Mesenchymal stem cell (in vitro differentiated cells and primary cell): ENCODE measurements around the gene WSB2.
"Not testable (repeated sequence)": the region's sequence is repeated elsewhere in the genome, so short reads cannot be mapped to it uniquely, and the experiment has no call there.

Source experiments
- DNase-seq: peaks from one replicate; pipeline ENCODE4 v3.0.0-alpha.2; 2013
- H2AFZ ChIP-seq: one replicate; pipeline ENCODE4 v1.6.1; 2013; ENCODE audit warnings: low read depth, mild to moderate bottlenecking, control low read depth, inconsistent platforms, low read length, moderate library complexity
- H2AK5ac ChIP-seq: 2 replicates; pipeline ENCODE4 v1.6.1; 2013; ENCODE audit warnings: low read length, moderate library complexity, mild to moderate bottlenecking, inconsistent platforms; ENCODE audit not compliant: severe bottlenecking
- H2BK120ac ChIP-seq: one replicate; pipeline ENCODE4 v1.6.1; 2013; ENCODE audit warnings: low read depth, mild to moderate bottlenecking, inconsistent platforms, low read length, moderate library complexity
- H2BK12ac ChIP-seq, 2 experiments: one replicate each; pipeline ENCODE4 v1.6.1; 2013; ENCODE audit warnings: inconsistent platforms in 2 of 2, low read length in 2 of 2, mild to moderate bottlenecking in 2 of 2, moderate library complexity in 2 of 2, control low read depth in 1 of 2
- H2BK15ac ChIP-seq: one replicate; pipeline ENCODE4 v1.6.1; 2013; ENCODE audit warnings: mild to moderate bottlenecking, low read depth, inconsistent platforms; ENCODE audit not compliant: poor library complexity, severe bottlenecking
- H2BK5ac ChIP-seq: 2 replicates; pipeline ENCODE4 v1.6.1; 2013; ENCODE audit warnings: low read depth, mild to moderate bottlenecking, low read length, control low read depth, inconsistent platforms; ENCODE audit not compliant: poor library complexity, severe bottlenecking
- H3K14ac ChIP-seq, 2 experiments: one replicate each; pipeline ENCODE4 v1.6.1; 2013; ENCODE audit warnings: inconsistent platforms in 2 of 2, low read length in 2 of 2, control low read depth in 1 of 2, mild to moderate bottlenecking in 1 of 2, moderate library complexity in 1 of 2
- H3K18ac ChIP-seq, 2 experiments: one replicate each; pipeline ENCODE4 v1.6.1; 2013; ENCODE audit warnings: inconsistent platforms in 2 of 2, low read length in 2 of 2, control low read depth in 1 of 2, low read depth in 1 of 2, mild to moderate bottlenecking in 1 of 2
- H3K23ac ChIP-seq, 2 experiments: one replicate each; pipeline ENCODE4 v1.6.1; 2013; ENCODE audit warnings: inconsistent platforms in 2 of 2, low read length in 2 of 2, mild to moderate bottlenecking in 2 of 2, moderate library complexity in 2 of 2, control low read depth in 1 of 2
- H3K27ac ChIP-seq: 2 replicates; pipeline ENCODE4 v1.5.1; 2013; ENCODE audit warnings: mild to moderate bottlenecking, moderate library complexity, low read length, control low read depth, inconsistent platforms; ENCODE audit not compliant: poor library complexity, severe bottlenecking
- H3K27me3 ChIP-seq, 2 experiments: 2 replicates each; pipeline versions ENCODE4 v1.6.1 to v1.7.0; 2013; ENCODE audit warnings: low read length in 2 of 2, mild to moderate bottlenecking in 2 of 2, moderate library complexity in 2 of 2, control low read depth in 1 of 2, inconsistent platforms in 1 of 2; ENCODE audit not compliant: control insufficient read depth in 1 of 2, insufficient read depth in 1 of 2
- H3K36me3 ChIP-seq, 2 experiments: 2 replicates each; pipeline versions ENCODE4 v1.6.1 to v1.7.0; 2013; ENCODE audit warnings: low read length in 2 of 2, control low read depth in 1 of 2, inconsistent platforms in 1 of 2, low read depth in 1 of 2, mild to moderate bottlenecking in 1 of 2; ENCODE audit not compliant: insufficient read depth in 2 of 2, control insufficient read depth in 1 of 2
- H3K4ac ChIP-seq, 2 experiments: one replicate each; pipeline ENCODE4 v1.6.1; 2013; ENCODE audit warnings: inconsistent platforms in 2 of 2, low read length in 2 of 2, mild to moderate bottlenecking in 2 of 2, moderate library complexity in 2 of 2, control low read depth in 1 of 2, low read depth in 1 of 2
- H3K4me1 ChIP-seq: 2 replicates; pipeline ENCODE4 v1.6.1; 2013; ENCODE audit warnings: low read depth, low read length, control low read depth; ENCODE audit not compliant: control insufficient read depth, insufficient read depth
- H3K4me2 ChIP-seq: 2 replicates; pipeline ENCODE4 v1.6.1; 2013; ENCODE audit warnings: low read length, mild to moderate bottlenecking, inconsistent platforms; ENCODE audit not compliant: poor library complexity, severe bottlenecking
- H3K4me3 ChIP-seq, 2 experiments: 2 replicates each; pipeline versions ENCODE4 v1.5.1 to v1.7.0; 2013; ENCODE audit warnings: low read length in 2 of 2, mild to moderate bottlenecking in 2 of 2, control low read depth in 1 of 2, low read depth in 1 of 2; ENCODE audit not compliant: insufficient read depth in 1 of 2
- H3K79me1 ChIP-seq: replicated peaks from 2 replicates; pipeline ENCODE4 v1.6.1; 2013; ENCODE audit warnings: mild to moderate bottlenecking, control low read depth, low read length, inconsistent platforms; ENCODE audit not compliant: poor library complexity, severe bottlenecking
- H3K9ac ChIP-seq: 2 replicates; pipeline ENCODE4 v1.7.0; 2013; ENCODE audit warnings: mild to moderate bottlenecking, low read length, moderate library complexity
- H3K9me3 ChIP-seq: 2 replicates; pipeline ENCODE4 v1.7.0; 2013; ENCODE audit warnings: mild to moderate bottlenecking, low read length; ENCODE audit not compliant: control insufficient read depth
- H4K8ac ChIP-seq: one replicate; pipeline ENCODE4 v1.6.1; 2013; ENCODE audit warnings: inconsistent platforms, mild to moderate bottlenecking, low read length, moderate library complexity
- H4K91ac ChIP-seq: one replicate; pipeline ENCODE4 v1.6.1; 2013; ENCODE audit warnings: mild to moderate bottlenecking, low read length, inconsistent platforms
- WGBS: methylation state at CpG from one replicate; pipeline ENCODE4 v1.1.7; 2013; ENCODE audit warnings: mixed read lengths; 5-methylcytosine and 5-hydroxymethylcytosine counted together

Gene WSB2

DNA sequence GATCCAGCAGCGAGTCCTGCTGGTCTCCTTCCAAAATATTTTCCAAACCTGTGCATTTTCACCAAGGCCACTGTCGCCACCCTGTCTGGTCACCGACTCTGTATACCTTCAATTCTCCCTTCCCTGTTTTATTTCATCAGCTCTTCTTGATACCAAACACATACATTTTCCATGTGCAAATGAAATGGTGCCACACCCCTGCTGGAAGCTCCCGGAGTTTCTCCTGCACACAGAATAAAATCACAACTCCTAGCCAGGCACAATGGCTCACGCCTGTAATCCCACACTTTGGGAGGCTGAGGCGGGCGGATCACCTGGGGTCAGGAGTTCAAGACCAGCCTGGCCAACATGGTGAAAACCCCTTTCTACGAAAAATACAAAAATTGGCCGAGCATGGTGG lies 28.8 kb upstream of the WSB2 start:
- Histone ChIP-seq H3K36me3 (peaks cover 0 to 9% of the 10 kb centered on the region in 2 experiments), H2BK12ac (no peak overlapping the region), H3K18ac (no peak overlapping the region), H3K27me3 (no peaks in the 10 kb centered on the region), H4K91ac (no peak overlapping the region), H4K8ac (no peak overlapping the region), H3K14ac (no peak overlapping the region), H3K4ac (no peak overlapping the region), H3K4me1 (peaks cover 5% of the 10 kb centered on the region), H2BK5ac (no peak overlapping the region), H2BK15ac (no peak overlapping the region), H3K23ac (no peak overlapping the region), H3K27ac (no peak overlapping the region), H3K9ac (no peak overlapping the region), H3K79me1 (peaks cover 15% of the 10 kb centered on the region), H3K4me3 (no peak overlapping the region), H3K9me3 (no peaks in the 10 kb centered on the region), H2AK5ac (no peak overlapping the region), H2BK120ac (no peak overlapping the region), H3K4me2 (no peak overlapping the region), H2AFZ (no peak overlapping the region)
- WGBS = 96% methylated on average over 9 of the region's 9 CpGs
- DNase-seq = no peak

DNA sequence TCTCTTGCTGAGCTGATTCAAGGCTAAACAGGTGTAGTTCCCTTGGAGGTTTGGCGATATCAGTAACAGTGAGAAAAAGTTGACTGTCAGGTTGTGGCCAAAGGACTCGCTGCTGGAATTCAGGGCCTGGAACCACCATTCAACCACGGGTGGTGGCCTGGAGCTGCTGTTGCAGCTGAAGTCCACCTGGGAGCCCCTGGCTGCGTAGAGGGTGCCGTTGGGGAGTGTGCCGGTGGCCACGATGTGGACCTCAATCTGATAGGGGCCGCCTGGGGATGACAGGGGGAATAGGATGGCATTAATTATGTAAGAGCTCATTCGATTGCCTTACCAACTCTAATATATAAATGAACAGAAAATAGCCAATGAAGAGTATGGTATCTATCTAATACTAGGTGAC lies 21.2 kb upstream of the WSB2 start:
- no peak overlapping the region for H2BK15ac ChIP-seq
- H3K27ac ChIP-seq = no peak overlapping the region
- no peak overlapping the region for H3K18ac ChIP-seq
- no peak overlapping the region for H4K8ac ChIP-seq
- no peaks in the 10 kb centered on the region for H3K9me3 ChIP-seq
- H2BK5ac ChIP-seq = no peak overlapping the region
- no peak for DNase-seq
- no peak overlapping the region for H2BK12ac ChIP-seq
- H3K23ac ChIP-seq = no peak overlapping the region
- no peaks in the 10 kb centered on the region for H3K4me1 ChIP-seq
- H3K9ac ChIP-seq = no peak overlapping the region
- H4K91ac ChIP-seq = no peak overlapping the region
- H3K14ac ChIP-seq = no peak overlapping the region
- H3K4ac ChIP-seq = no peak overlapping the region
- no peak overlapping the region for H3K4me3 ChIP-seq
- no peak overlapping the region for H3K4me2 ChIP-seq
- no peak overlapping the region for H2AFZ ChIP-seq
- H3K27me3 ChIP-seq = no peaks in the 10 kb centered on the region
- H2AK5ac ChIP-seq = no peak overlapping the region
- H3K79me1 ChIP-seq = peaks cover 9% of the 10 kb centered on the region
- H2BK120ac ChIP-seq = no peak overlapping the region
- peaks cover 15 to 28% of the 10 kb centered on the region in 2 experiments for H3K36me3 ChIP-seq
- WGBS = 85% methylated on average over 7 of the region's 9 CpGs

DNA sequence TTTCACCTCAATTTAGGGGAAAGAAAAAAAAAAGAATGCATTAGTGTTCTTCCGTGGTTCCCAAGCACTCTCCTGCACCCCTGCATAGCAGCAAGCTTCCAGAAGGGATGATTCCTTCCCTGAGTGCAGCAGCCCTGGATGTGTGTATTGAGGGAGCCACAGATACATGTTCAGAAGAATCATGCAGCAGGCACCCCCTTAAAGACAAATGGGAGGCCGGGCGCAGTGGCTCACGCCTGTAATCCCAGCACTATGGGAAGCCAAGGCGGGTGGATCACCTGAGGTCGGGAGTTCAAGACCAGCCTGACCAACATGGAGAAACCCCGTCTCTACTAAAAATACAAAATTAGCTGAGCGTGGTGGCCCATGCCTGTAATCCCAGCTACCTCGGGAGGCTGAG lies 20.5 kb upstream of the WSB2 start:
- not testable (repeated sequence) for H3K27ac ChIP-seq, H2BK5ac ChIP-seq, H2AK5ac ChIP-seq, H3K18ac ChIP-seq, H2BK120ac ChIP-seq, H2AFZ ChIP-seq, H3K14ac ChIP-seq, H3K27me3 ChIP-seq, H3K9ac ChIP-seq, H2BK15ac ChIP-seq, H2BK12ac ChIP-seq, H3K23ac ChIP-seq, H3K4ac ChIP-seq, H4K91ac ChIP-seq, H3K4me1 ChIP-seq, H3K4me2 ChIP-seq, H3K4me3 ChIP-seq, H3K79me1 ChIP-seq, DNase-seq, H4K8ac ChIP-seq, H3K9me3 ChIP-seq
- H3K36me3 ChIP-seq = peaks cover 15 to 28% of the 10 kb centered on the region in 2 experiments
- WGBS = 96% methylated on average over 6 of the region's 9 CpGs

DNA sequence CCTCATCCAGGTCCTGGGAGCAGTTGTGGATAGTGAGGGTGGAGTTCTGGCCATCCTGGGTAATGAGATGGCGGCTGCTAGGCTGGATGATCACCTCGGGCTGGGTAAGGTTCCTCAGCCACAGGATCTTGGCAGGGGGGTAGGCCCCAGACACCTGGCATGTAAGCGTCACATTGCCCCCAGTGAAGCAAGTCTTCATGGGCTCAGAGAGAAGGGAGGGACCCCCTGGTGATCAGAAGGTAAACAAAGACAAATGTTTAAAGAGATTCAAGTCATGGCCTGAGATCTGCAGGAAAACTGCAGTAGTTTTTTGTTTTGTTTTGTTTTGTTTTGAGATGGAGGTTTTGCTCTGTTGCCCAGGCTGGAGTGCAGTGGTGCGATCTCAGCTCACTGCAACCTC lies 12.8 kb upstream of the WSB2 start:
- Histone ChIP-seq H3K4me2 (no peak overlapping the region), H3K23ac (no peak overlapping the region), H4K8ac (no peak overlapping the region), H2AFZ (no peak overlapping the region), H3K27ac (no peak overlapping the region), H2BK120ac (no peak overlapping the region), H3K4ac (no peak overlapping the region), H3K79me1 (no peaks in the 10 kb centered on the region), H3K27me3 (no peaks in the 10 kb centered on the region), H4K91ac (no peak overlapping the region), H2BK5ac (no peak overlapping the region), H3K9me3 (no peaks in the 10 kb centered on the region), H3K9ac (no peak overlapping the region), H3K18ac (no peak overlapping the region), H2BK15ac (no peak overlapping the region), H3K4me3 (no peak overlapping the region), H2AK5ac (no peak overlapping the region), H2BK12ac (no peak overlapping the region), H3K4me1 (peaks cover 4% of the 10 kb centered on the region), H3K36me3 (peaks cover 12 to 15% of the 10 kb centered on the region in 2 experiments), H3K14ac (no peak overlapping the region)
- 81% methylated on average over 4 of the region's 4 CpGs for WGBS
- no peak for DNase-seq
